Measurements from ENCODE around the gene ZNF516.

The ZNF516 gene

DNA sequence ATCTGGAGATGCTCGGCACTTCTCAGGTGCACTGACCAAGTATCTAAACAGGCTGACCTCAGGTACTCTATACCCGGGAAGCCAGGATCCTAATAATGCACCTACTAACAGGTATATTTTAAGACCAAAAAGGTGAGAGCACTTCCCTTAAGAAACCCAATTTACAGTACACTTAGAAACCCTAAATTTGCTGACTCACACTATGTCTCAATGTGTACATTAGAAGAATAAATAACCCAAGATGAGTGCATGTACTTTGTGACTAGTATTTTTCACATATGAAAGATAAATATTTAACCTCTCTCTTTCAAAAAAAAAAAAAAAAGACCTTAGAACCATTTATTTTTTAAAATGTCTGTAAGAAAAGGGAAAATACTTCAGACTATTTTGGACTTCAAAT, 118.8 kb downstream of the ZNF516 start:
- DNase-seq, result no peak

DNA sequence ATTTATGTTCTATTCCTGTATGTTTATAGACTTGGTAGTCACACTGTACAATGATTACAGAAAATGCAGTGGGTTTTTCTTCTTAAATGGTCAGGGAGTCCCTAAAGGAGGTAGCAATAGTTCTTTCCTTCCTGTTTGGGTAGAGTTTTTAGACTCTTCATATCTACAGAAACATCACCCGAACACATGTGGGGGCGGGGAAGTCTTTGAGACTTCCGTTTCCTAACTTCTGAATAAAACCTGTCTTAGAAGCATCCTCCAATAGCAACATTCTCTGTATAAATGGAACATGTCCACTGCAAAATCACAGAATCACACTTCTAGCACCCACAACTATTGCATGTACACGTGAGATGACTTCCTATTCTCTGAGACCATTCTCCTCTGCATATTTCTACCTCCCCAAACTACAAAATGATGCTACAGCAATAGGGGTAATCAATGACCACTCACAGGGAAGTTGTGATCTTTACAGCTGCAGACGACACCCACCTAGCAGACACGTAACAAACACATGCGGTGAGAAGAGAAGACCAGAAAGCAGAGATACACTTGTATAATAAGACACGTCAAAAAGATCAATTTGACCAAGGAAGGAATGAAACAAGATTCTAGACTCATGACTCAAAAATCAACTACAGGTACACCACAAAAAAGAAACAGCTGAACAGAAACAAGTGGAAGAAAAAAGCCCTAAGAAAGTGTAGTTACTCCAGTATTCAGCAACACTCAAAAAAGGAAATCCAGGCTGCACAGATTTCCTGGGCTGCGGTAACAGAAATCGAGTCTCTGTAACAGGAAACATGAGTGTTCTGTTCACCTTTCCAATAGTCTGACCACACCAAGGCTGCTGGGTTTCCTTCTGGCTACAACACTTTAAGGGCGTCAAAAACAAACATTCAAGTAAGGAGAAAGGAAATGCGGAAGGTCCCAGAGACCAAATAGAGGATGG, 120.4 kb downstream of the ZNF516 start:
- no peak for DNase-seq

DNA sequence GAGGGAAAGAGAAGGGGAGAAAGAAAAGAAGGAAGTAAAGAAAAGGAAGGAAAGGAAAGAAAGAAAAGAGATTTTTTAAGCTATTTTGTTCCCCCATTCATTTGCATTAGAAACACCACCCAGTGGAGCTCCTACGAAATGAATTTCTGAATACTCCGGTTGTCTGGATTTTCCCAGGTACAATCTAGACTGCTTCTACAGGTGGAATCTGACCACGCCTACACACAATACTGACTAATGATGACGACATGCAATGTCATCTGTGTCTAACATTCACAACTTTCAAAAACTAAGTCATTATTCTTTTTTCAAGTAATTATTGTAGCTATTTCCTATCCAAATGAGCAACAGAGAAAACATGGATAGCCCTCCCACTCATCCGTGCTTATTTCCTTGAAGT, 121.7 kb downstream of the ZNF516 start:
- DNase-seq, result no peak

DNA sequence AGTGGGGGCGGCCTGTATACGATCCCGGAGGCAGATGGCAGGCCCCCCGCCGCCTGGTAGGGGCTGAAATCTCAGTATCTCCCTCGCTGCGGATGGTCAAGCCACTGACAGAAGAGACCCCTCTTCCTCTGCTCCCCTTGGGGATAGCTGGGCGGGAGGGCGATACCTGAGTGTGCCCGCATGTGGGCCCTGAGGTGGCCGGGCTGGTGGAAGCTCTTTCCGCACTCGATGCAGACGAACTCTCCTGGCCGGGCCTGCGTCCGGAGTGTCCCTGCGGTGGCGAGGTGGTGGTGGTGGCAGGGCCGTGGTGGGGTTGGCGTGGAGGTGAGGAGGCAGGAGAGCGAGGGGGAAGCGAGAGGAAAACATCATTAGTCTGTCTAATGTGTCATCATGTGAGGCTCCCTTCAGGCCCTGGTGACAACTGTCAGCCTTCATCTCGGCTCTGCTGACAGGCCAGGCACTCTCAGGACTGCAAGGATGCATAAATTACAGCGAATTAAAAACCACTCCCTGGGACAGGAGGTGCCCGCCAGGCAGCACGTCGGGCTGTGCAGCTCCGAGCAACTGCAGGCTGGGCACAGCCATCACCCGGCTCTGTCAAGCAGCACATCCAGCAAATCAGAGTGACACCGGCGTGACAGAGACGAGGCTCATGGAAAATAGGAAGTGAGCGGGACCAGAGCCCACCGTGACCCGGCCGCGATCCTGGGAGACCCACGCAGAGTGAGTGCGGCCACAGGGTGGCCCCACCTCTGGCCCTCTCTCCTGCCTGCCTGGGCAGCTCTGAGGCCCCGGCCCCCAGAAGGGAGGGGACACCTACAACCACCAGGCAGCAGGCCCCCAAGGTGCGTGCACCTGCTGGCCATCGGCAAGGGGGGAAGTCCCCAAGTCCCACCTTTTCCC, 123.5 kb downstream of the ZNF516 start:
- no peak for DNase-seq

DNA sequence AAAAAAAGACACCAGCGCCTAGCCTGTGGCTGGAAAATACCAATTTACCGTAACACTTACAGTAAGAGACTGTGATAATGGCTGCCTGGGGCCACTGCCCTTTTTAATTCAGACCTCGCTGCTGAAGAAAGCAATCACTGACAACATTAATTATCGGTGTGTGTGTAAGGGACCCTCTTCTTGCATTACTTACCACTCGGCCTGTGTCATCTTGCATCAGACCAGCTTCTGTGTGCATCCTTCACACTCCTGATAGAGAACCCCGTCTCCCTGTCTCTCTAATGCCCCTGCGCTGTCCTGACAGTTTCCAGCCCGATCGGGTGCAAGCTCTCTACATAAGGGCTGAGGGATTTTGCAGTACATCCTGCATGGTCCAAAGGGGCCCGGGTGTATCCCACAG, 124.4 kb downstream of the ZNF516 start:
- no peak for DNase-seq

DNA sequence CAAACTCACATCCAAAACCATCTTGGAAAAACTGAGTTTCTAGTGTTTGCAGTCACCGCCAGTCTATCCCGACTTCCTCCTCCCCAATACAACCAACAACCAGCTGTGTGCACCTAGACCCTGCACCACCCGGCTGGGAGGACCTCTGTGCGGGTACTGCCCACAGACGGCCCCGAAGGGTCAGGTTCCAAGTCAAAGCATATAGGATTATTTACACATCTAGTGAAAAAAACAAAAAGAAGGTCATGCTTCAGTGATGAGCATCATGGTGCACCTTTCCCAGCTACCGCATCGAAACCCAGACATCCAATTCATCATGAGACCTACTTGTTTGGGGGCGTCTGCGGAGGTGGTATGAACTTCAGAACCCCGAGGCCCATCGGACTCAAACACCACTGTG, 124.8 kb downstream of the ZNF516 start:
- no peak for DNase-seq

DNA sequence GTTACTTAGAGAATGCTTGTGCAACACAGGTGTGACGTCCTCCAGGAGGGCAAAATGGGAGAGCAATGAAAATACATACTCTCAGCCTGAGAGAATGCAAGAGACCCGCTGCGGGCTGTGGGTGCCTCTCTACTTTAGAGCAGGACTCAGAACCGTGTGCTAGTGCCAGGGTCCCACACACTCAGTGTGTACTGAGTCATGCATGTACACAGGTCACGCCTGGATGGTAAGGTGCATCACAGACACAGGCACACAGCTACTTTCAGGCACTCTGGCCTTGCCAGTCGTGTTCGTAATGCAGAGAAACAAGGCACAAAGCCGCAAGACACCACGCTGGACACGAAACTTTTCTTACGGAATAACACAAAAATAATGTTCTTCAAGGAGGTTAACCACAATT, 125.3 kb downstream of the ZNF516 start:
- DNase-seq, result no peak

DNA sequence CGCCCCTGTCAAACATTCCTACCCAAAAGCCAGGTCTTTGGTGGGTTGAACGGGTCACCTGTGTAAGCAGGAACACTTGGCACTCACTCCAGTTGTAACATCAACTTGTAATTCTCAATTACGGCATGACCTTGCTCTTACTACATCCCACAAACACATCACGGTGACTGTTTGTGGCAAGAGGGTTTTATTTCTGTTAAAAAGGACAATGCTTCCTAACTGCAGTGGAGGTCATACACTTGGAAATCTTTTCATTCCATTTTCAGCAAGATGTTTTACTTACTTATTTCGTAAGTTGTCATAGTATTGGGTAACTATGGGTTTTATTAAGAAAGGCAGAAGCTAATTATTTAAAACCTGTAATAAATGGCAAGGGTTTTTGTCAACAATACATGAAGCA, 126.1 kb downstream of the ZNF516 start:
- DNase-seq, result no peak

DNA sequence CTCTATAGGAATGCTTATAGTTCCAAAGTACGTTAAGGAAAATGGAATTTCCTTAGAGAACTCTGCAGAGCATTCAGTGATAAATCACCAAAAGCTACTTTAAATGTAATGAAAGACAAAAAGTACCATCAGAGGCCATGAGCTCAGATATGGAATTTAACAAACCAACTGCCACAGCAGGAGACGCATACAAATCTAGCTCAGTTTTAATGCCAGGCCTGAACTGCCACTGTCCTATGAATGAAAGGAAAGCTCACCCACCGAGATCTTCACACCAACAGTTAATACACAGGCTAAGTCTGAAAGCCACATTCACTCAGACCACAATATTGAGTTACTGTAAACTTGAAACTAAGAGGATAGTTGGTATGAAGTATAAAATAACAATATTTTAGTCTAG, 126.8 kb downstream of the ZNF516 start:
- DNase-seq, result no peak

DNA sequence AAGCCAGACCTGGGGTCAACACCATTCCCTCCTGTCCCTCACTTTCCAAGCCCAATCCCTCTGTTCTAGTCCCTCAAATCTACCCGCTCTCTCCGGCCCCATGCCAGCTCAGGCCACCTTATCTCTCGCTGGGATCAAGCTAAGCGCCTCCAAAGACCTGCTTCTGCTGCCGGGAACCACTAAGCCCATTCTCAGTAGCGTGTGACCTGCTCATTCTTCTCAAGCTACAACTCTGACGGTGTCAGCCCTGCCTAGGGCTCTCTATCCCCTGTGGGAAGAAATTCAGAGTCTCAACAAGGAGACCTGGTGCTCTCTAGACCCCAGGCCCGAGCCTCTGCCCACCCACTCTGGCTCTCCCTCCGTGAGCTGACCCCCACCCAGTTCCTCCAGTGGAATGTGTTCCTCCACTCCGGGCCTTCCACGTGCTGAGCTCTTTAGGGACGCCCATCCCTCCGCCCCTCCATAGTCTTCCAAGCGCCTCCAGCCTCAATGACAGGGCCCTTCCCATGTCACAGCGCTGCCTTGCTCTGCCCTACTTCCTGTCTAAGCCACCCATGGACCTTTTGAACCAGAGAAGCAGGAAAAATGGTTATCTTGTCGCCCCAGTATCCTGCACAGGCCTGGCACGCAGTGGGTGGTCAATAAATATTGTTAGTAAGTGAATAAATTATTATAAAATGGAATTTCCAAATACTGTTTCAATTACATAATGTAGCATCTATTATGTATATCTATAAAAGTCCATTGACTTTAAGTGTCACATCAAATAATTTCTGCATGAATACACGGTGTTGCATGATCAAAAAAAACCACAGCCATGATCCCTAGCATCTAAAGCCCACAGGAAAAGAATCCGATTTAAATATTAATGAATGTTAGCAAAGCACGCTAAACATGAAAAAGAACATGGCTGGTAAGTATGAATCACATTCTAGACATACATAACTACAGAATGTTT, 127.6 kb downstream of the ZNF516 start:
- DNase-seq, result no peak

DNA sequence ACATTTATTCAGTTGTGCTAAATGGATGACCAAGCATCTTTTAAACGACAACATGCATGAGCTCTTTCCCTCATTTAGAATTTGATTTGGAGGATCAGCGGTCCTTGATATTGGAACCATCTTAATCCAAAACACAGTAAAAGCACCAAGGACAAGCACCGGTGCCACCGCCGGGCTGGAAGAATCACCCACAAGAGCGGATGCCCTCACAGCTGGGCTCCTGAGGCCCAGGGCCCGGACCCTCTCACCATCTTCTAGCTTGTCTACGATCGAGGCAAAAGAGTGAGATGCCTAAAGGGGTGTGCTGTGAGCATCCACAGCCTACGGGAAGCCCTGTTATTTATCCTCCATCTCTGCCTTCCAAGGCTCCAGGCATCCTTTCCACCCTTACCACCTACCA, 129.5 kb downstream of the ZNF516 start:
- DNase-seq, result no peak

DNA sequence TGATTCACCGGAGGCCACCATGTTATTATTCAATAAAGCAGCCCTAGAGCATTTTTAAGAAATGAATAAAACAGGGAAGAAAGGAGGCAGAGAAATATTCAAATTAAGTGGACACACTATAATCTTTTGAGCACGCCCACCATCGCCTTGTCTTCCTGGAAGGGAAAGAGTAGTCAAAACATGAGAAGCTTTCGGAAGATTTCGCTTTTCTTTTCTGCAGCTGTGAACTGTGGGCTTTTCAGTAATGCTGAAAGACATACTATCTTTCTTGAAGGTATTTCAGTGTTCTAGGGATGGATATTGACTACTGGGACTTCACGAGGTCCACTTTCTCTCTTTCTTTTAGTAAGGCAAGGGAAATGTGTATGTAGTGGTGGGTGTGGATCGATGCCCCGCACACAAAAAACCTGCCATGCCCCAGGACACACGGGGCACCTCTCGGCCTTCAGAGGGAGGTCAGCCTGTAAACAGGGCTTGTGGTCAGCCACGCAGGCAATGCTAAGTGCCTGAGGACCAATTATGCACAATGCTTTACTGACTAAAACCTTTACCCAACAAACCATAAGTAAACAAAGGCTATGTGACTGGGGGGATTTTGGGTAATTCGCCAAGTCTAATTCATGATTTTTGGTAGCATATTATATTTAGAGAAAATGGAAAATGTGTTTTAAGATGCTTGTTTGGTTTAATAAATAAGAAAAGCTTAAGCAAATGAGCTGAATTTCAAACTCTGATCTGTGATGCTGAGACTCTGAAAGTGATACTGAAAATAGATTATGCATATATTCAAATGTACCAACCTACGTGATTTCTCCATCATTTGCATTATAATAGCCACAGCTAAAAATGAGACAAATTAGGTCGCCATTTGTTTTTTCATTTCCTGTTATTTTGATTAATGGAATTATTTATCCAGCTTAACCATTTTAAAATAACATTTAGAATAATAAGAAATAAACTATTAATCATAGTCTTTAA, 130.5 kb downstream of the ZNF516 start:
- no peak for DNase-seq

DNA sequence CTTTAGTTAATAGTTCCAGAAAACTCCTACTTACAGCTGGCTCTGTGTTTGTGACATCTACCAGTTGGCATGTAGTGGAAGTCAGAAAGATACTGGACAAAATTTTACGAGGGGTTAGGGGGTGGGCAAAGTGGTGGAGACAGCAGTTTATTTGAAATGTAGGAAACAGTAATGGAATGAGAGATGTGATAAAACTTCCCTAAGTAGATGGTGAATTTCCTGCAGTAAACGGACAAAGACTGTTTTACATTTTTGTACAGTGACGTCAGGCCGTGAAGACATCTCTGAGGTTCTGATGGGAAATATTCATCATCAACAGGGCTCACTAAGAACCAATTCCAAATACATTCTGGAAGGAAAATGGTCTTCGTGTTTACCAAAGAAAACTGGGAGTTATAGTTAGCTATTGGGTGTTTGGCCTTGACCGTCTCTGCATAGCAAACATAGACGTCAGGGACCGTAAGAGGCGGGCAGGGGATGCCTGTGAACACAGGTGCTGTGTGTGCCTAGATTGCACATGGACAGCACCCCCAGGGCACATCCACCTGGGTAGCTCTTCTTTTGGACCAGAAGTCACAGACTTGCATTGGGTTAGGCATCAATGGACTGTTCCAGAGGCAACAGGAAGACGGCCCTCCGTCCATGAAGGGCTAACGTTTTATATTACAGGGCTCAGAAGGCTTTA, 131.5 kb downstream of the ZNF516 start:
- DNase-seq, result no peak

DNA sequence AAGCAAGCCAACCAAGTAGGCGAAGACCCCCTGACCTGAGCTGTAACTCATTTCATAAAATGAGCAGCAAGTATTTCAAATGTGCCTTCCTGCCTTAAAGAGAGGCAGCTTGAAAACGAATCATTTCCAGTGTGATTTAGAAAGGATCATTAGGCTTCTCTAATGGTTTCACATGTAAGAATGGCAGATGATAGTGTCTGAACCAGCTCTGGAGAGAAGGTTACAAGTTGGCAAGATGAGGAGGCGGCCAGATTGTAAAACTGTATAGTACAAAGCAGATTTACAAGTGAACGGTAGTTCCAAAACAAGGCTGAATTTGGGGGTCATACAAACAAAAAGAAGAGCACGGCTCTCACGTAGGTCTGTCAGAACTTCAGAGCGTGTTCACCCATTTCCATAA, 132.4 kb downstream of the ZNF516 start:
- no peak for DNase-seq

DNA sequence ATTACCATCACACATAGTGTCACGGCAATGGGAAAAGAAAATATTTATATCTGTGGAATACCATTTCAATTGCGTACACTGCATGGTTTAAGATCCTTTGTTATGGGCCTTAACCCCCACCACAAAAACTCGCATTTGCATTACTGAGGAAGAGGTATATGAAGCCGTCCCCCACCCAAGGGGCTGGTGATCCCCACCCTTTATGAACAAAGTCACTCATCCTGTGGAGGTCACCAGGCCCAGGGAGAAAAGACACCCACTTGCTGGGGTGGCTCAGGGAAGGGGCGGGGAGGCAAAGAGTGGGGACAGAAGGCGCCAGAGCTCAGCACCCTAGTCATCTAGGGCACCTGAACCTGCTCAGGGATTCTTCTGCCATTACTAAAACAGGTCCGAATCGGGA, 133.8 kb downstream of the ZNF516 start:
- no peak for DNase-seq

DNA sequence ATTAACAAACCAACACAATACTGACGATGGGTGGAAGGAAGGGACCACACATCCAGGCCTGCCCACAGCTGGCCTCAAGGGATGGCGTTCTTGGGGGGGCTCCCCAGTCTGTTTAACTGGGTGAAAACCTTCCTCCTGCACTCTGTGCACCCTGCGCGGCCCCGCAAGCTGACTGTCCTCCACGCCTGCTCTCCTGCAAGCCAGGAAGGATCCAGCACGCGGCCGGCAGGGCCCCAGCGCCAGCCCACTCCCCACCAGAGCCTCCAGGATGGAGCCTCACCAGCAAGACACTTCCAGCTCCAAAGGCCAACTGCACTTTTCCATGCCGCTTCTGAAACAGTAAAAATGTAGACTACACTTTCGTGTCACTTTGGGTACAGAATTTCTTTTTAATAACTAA, 135.1 kb downstream of the ZNF516 start:
- DNase-seq, result no peak

DNA sequence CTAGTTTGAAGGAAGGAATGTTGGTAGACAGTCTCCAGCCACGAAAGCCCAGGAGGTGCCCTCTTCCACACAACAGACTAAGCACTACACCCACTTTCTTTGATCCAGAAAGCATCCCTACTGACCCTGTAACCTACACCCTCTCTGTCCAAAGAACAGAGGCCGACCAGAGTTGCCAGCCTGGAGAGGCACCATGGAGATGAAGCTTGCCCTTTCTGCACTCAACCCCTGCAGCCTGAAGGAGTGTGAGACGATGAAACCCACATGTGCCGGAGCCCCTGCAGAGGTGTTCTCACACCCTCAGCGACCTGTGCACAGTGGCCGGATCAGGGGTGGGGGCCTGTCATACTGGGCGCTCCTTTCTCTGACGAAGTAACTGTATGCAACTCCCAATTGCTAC, 136.3 kb downstream of the ZNF516 start:
- no peak for DNase-seq

DNA sequence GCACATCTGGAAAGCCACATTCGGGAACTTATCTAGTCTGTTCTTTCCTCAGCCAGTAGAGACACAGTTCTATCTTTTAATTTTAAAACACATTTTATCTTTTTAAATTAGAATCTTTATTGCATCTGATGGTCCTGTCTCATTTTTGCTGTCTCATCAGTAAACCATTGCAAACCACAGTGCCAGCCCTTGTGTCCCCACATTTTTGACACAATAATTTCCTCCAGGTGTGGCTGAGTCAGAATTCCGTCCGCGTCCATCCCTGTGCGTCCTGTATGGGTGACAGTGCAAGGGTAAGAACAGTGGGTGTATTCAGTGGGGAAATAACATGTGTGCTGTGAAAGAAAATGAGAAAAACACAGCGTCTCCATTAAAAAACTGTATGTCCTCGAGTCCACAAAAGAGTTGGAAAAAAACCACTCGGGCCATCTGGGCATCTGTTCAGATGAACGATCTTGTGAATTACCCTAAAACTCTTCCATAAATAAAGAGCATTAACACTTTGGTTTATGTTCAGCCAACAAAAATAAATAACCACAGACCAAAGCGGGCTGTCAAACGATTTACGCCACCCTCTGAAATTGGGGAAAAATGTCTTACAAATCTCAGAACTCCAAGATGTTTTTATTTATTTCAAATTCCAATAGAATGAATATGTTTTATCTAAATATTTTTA, 137.3 kb downstream of the ZNF516 start:
- no peak for DNase-seq

DNA sequence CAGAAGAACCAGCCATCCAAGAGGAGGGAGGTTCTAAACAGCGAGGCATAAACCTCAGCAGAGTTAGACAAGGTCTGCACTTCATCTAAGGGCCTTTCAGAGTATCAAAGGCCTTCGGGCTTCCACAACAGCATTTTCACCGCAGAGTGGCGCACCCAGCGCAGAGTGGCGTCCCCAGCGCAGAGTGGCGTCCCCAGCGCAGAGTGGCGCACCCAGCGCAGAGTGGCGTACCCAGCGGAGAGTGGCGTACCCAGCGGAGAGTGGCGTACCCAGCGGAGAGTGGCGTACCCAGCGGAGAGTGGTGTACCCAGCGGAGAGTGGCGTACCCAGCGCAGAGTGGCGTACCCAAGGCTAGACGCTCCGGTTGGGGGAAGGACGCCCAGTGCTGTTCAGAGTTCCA, 137.9 kb downstream of the ZNF516 start:
- DNase-seq, result no peak

DNA sequence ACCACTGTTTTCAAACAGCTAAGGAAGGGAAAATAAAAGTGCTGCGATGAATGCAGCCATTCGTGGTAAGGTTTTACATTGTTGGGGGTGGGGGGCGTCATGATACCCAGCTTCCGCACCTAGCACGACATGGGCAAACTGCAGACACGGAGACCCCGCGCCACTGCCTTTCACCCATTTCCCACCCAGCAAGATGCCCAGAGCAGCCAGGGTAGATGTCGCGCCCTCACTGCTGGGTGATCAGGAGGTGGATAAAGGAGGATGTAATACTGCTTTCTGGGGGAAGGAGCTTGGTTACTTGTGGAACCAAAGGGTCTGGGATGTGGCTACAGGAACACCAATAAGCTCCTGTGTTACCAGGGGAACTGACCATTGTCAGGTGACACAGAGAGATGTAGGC, 138.4 kb downstream of the ZNF516 start:
- DNase-seq, result no peak
